ENCODE measurements around the gene CCNJL.

CCNJL gene

DNA sequence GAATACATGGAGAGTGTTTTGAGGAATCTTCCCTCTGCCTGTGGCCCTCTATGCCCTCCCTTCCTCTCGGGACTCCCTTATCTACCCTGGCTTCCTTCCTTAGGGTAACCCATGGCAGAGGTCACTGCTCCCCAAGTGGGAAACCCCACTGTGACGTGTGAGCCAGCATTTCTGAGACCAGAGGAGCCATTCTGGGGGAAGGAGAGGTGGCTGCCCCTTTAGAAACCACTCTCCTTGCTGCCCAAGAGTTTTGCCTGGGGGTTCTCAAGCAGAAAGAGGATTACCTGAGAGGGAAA, 23.1 kb downstream of the CCNJL start:
- DNase-seq, result no peak

DNA sequence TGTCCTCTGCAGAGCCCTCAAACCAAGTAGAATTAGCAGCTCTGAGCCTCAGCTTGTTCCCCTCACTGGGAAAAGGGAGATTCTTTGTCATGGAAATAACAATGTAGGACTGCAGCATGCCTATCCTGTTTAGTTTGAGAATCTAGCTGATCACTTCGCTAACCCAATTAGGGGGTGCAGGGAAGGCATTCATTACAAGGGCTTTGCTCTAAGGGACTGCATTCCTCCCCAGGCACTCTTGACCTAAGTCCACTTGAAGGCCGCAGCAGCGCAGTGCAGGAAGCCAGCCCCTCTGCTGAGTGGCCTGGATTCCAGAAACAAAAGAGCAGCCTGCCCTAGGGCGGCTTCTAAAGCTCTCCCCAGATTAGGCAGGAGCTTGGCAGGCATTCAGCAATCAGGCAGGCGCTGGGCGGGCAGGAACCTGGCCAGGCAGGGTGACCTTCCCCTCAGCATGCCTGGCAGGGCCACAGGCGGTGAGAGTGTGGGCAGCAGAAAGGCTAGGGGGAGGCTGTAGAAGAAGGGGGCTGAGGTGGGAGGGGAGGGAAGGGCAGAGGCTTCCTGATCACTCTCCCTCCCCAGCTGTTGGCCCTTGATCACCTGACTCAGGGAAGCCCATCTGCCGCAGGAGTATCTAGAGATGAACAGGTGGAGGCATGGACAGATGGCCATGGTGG, 24.8 kb downstream of the CCNJL start:
- DNase-seq, result peak; percentile 98

DNA sequence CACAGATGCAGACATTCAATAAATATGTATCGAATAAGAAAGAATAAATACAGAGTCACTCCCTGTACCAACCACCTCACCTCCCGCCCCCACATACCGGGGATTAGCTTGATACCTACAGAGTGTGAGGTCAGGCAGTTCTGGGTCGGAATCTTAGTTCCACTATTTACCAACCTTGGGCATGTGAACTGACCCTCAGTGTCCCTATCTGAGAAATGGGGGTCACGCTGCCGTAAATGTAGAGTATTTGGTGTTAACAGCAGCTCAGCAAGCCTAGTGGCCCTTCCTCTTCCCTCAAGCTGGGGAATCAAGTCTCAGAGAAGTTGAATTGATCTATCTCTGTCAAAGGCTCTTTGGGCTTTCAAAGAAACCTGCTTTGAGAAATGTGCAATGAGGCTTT, 25.4 kb downstream of the CCNJL start:
- DNase-seq, result no peak

DNA sequence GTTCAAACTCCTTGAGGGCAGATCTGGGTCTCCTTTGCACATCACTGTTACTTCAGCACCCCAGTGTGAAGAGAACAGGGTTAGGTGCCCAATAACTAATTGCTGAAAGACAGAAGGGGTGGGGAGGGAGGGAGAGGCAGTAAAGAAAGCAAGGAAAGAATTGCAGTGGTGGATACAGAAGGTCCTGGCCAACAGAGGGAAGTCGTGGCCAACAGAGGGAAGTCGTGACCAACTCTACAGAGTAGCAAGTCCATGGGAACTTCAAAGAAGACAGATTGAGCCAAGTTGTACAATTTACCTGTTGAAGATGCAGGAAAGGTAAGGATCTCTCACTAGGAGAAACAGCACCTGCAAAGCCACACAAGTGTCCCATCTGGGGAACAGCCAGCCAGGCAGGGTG, 27.0 kb downstream of the CCNJL start:
- DNase-seq, result no peak

DNA sequence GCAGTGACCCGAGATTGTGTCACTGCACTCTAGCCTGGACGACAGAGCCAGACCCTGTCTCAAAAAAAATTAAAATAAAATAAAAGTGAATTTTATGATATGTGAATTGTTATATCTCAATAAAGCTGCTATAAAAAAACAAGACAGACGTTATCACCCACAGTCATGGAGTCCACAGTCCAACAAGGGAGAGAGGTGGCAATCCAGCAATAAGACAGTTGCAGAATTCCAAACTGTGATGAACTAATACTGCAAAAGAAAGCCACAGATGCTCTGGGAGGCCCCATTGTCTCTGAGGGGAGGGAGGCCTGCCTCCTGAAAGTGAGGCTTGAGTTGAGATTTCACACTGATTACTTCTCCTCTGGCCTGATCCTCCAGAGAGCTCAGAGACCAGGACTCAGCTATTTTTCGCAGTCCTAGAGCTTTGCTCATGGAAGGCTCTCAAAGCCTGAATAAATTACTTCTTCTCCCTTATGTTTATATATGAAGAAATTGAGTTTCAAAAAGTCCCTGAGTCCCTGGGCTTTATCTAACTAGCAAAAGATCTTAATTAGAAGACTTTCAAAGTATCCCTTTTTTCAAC, 28.0 kb downstream of the CCNJL start:
- DNase-seq, result no peak

DNA sequence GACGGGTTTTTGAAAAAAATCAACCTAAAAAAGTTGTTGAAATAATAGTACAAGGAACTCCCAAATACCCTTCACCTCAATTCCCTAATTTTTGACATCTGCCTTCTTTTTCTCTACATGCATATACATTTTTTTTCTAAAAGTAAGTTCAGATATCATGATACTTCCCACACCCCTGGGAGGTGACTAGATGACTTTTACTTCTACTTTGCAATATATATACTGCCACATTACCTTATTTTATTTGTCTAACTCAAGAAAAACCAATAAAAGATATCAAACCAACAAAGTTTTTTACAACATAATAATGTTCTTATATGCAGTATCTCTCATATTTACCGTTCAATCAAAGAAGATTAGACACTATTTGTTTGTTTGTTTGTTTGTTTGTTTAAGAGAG, 31.1 kb downstream of the CCNJL start:
- no peak for DNase-seq

DNA sequence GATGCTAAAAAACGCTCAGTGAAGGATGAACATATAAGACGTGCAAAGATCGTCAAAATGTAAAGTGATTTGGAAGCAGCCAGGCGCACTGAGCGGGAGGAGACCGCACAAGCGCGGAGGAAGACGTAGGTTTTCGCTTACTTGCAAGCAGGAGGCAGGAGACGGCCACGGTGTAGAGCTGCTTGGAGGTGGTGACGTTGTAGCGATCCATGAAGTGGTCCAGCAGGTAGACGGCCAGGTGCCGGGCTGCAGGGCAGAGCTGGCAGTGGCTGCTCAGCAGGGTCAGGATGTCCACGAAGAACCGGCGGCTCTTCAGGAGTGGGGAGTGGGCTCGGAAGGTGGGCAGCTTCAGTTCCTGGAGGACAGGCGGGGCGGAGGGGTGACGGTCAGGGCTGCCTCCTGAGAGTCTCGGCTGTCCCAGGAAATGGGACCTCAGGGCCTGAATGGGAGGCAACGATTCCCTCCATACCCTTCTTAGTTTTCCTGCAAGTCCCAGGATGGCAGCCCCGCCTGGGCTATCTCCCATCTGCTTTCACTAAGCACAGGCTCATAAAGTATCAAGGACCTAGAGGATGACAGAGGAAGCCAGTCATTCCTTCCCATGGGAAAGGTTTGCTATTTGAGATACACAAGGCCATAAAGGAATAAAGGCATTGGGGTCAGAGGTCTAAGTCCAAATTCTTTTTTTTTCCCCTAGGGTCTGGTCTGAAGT, 31.8 kb downstream of the CCNJL start:
- DNase-seq, result no peak

DNA sequence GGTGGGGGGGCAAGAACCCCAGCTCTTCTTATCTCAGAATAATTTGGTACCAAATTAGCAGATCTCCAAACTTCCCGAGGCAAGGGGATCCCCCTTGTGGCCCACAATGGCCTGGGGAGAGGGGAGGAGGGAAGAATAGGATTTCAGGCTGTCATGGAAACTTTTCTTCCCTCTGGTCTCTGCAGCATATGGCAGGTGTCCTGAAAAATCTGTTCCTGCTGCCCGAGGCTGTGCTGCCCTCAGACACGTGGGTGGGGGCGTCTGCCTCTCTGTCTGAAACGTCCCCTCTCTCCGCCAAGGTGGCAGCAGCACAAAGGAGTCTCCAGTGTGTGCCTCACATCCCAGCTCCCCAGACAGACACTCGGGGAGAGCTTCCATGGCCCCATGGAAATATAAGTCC, 34.0 kb downstream of the CCNJL start:
- no peak for DNase-seq

DNA sequence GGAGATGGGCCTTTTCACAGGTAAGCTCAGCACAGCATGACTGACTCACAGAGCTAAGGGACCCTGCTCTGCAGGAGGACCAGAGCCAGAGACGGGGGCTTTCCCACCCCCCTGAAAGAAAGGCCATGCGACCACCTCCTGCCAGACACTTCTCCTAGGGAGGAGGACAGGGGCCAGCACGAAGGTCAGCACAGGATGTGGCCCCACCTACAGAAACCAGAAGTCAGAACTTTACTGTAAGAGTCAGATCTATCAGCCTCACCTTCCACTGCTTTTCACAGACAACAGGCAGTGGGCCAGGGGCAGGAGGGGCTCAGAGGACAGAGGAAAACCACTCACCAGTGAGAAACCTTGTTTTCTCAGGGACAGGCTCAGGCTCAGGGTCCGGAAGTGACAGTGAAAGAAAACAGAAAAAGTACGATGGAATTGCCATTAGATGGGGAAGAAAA, 37.9 kb downstream of the CCNJL start:
- peak; percentile 72 for DNase-seq

DNA sequence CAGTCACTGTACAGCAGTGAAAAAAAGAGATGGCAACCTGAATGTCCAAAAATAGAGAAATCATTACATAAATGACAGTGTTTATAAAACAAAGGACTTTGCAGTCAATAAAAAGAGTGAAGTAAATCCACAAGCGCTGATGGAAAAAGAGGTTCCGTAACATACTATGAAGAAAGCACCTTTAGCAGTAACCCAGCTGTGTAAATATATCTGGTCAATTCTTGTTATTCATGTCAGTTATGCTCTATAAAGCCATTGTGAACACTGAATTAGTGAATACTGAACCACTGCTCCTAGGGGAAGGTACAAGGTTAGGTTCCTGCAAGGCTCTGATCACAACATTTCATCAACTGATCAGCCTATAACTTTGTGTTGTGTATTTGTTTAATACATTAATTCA, 39.5 kb downstream of the CCNJL start:
- no peak for DNase-seq

DNA sequence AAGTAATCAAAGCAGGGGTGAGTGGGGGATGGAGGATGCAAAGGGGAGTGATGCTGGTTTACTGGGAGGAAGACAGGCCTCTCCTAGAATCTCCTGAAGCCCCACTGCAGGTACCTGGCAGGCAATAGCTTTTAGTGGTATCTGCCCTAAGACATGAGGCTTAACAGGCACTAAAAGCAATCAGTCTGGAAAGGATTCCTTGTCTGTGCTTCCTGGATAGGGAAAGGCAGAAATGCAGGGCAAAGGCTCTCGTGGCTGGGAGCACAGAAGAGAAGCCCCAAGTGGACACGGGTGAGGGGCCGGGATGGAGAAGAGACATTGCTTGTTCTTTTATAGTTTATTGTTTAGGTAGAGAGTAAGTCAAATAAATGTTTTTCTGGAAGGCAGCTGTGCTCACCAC, 40.1 kb downstream of the CCNJL start:
- peak; percentile 86 for DNase-seq

DNA sequence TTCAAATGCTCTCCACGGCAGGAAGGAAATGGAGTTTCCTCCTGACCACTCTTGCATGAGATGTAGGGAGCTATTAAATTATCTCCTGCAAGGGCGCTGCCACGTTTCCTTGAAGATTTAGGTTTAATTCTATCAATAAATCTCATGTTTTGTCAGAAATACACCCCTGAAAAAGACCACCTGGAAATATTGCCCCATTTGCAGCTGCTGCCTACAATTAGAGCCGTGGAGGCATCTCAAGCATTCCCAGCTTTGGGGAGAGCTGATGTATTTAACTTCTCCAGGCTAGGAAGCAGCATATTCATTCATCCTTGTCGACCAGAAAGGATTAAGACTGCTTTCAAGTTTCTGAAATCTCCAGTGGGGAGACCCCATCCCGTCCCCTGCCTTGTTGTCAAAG, 40.5 kb downstream of the CCNJL start:
- no peak for DNase-seq

DNA sequence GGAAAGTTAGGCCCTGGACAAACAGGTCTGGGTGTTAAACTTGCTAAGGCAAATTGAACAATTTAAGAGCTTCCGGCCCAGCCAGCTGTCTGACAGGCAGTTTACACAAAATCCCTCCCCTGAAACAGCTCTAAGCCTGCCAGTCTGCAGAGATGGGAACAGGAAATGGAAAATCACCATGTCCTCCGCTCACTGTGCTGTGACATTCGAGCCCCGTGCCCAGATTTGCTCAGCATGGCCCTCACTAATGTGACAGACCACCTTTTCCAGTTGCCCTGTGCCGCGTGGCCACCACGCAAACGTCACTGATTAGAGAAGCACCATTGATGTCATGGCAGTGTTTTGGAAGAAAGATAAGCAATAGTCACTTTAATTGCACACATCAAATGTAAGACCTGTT, 41.0 kb downstream of the CCNJL start:
- peak; percentile 80 for DNase-seq

DNA sequence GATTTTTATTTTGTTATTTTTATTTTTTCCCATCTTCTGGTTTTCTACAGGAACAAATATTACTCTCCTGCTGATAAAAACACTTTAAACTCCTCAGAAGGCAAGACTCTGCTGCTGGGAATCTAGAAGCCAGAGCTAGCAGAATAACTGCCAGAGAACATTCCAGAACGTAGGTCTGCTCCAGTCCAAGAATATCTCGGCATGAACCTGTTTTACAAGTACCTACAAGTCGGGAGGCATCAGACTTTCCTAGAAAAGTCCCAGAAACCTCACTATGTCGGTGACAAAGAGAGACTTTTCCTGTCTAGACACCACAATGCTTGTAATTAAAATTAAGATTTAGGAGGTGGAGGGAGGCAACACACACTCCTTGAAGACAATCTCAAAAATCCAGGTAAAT, 41.7 kb downstream of the CCNJL start:
- peak; percentile 69 for DNase-seq

DNA sequence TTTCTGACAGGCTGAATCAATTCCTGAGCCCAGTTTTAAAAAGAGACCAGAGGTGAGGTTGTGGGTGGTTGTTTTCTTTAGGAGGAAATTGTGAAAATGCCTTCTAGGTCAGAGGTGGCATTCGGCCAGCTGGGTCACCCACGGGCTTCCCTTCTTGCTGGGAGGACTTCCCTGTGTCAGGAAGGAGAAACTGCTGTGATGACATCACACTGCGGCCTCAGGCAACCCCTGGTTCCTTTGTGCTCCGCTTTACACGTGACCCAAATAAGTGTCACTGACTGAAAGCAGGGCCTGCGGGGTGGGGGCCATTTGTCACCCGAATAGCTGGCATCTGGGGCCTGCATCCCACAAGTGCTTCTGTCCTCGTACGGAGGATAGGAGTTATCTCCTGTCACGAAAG, 43.3 kb downstream of the CCNJL start:
- peak; percentile 72 for DNase-seq

DNA sequence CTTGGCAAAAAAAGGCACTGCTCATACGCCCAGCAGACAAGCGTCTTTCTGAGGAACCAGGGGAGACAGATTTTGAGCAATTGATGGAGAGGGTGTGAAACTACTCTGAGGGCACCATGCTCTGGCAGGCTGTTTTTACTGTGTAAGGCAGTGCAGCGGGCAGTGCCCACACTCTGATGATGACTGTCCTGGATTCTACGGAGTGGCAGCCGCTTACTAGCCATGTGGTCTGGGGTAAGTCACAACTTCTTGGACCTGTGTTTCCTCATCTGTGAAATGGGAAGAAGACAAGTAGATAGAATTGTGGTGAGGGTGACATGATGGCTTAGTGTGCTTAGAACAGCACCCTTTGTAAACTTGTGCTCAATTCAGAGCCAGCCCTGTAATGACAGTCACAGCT, 44.2 kb downstream of the CCNJL start:
- DNase-seq, result no peak

DNA sequence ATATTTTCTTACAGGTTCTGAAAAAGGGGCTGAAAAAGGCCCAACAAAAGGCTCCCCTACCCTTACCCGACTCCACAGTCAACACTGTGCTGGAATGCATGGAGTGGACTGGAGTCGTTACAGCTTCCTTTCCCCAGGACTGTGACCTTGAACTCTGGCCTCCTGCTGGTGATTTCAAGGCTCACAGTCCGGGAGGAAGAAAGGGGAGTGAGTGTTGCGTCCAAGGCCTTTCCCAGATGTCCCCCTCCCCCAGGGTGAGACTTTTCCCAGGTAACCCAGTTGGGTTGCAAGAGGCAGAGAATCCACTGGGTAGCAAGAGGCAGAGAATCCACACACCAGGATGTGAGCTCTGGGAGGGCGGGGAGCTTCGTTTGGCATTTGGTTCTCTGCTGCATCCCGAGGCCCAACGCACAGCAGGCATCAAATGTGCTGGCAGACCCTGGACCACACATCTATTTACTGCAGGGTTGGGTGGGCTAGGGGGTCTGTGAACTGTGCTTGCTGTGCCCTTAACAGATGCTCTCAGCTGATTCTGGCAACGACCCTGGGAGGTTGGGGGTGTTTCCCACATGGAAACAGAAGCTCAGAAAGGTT, 45.5 kb downstream of the CCNJL start:
- DNase-seq, result peak; percentile 71

DNA sequence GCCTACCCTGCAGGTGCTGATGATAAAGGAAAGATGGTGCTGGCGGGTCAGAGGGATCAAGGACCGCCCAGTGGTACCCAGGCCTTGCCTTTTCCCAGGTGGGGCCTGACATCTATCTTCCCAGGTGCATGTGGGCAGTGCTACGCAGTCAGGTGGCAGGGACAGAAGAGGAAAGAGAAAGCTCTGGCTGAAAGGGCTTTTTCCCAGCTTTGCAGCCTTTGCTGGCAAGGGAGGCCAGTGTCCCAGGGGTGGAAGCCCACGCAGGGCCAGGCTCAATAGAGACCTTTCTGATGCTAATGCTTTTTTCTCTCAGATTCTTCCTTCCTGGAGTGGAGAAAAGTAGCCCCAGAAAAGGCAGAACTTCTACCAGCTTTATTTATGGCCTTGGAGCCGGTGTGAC, 46.3 kb downstream of the CCNJL start:
- DNase-seq, result no peak

DNA sequence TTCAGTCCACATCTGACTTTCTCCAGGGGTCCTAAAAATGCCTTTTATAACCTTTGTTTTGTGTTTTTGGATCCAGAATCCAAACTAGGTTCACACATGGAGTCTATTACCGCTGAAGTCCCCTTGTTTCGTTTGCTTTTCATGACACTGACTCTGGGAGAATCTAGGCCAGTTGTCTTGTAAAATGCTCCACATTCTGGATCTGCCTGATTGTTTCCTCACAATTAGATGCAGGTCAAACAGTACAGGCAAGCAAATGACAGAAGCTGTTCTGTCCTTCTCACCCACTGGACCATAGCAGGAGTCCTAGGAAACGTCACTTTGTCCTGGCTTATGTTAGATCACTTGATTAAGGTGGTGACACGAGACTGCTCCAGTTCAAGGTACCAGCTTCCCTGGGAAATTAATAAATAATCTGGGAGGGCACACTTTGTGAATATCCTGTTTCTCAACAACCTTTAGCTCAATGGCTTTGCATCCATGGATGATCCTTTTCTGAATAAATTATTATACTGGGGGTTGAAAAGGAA, 49.0 kb downstream of the CCNJL start:
- no peak for DNase-seq

DNA sequence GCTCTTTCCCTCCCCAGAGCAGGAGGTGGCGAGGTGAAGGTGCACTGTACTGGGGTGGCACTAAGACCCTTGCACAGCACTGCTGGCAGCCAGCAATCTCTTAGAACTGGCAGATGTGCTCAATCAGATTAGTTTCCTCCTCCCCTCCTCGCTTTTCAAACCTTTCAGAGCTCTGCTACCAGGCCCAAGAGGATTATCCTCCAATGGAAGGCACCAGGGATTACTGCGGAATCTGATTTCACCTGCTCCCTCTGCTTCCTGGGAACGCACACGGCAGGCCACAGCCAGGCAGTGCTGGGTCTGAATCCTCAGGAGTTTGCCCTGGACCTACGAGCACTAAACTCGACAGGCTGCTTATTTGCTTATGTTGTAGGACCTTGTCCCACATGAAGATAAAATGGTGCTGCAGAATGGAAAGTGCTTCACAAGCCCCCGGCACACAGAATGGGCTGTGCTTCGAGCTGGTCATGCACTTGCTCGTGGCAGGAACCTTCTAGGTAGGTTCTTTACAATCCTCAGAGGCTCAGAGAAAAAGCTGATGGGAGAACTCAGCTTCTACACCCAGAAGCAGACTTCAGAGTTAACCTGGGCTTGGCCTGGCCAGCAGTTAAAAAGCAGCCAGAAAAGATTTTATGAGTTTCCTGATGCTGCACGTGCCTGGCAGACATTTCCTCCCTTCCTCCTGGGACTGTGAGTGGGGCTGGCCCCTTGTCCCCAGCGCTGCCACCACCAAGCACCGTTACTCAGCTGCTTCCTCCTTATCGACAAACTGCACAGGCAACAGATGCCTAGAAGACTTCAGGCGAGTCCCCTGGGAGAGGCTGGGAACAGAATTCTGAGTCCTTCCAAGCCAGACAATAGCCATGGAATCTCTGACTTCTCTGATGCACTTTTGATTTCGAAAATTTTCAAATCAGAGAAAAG, 50.0 kb downstream of the CCNJL start:
- no peak for DNase-seq

DNA sequence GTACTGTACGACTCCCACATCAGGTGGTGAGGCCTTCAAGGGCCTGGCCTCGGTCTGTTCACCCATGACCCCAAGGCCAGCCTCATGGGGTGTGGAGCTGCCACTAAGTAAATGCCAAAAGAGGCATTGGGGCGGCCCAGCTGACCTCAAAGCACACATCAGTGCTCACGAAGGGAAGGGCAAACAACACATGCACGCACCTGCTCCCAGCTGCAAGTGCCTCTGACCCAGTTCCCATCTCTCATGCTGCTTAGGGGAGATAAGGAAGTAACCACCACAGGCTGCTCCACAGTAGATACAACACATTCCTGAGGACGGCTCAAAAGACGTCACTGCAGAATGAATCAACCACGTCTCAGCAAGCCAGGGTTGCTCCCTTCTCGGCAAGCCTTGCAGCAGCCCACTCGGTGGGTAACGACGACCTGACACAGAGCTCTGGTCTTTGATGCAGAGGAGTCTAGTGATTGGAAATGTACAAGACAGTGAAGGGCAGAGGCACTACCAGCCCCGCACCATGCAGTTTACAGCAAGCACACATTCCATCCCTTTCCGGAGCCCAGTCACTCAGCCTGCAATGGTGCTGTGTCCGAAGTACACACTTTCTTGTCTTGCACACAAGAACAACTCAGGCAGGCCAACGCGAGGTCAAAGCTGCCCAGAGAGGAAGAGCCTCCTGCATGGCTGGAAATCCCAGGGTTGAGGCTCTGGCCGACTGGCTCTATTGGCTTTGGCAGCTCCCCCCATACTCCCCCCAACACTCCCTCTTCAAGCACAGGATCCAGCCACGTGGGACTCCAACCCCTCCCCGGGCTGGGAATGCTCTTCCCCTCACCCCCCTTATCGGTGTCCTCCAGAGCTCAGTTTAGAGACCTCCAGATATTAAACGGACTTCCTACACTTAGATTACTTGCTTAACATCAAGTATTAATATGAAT, 51.2 kb downstream of the CCNJL start:
- DNase-seq, result peak; percentile 84
